GM18873 (cell line): ENCODE data around the gene GXYLT2.

ENCODE experiments used
- ATAC-seq: cut with Tn5 transposase; IDR thresholded peaks from one replicate; pipeline ENCODE4 v1.9.1; 2021; ENCODE audit warnings: mild to moderate bottlenecking, moderate library complexity, moderate number of reproducible peaks; ENCODE audit not compliant: unreplicated experiment, low FRiP score

GXYLT2 gene

GRCh38 chr3:72887705-72888545 is at the start of gene GXYLT2:
Gene GXYLT2 (plus strand): TSS chr3:72888046. CDS start chr3:72888234, 188 bp downstream.
- ATAC-seq, result no peak

- no peak for ATAC-seq
Measured at GRCh38 chr3:72839057-72839456, 48.8 kb upstream of the GXYLT2 start.

GRCh38 chr3:72844436-72844993 is 43.3 kb upstream of the GXYLT2 start:
- ATAC-seq, result no peak

- ATAC-seq, result no peak
Measured at GRCh38 chr3:72846166-72846565, 41.7 kb upstream of the GXYLT2 start.

GRCh38 chr3:72847282-72847681 is 40.6 kb upstream of the GXYLT2 start:
- no peak for ATAC-seq

DNA sequence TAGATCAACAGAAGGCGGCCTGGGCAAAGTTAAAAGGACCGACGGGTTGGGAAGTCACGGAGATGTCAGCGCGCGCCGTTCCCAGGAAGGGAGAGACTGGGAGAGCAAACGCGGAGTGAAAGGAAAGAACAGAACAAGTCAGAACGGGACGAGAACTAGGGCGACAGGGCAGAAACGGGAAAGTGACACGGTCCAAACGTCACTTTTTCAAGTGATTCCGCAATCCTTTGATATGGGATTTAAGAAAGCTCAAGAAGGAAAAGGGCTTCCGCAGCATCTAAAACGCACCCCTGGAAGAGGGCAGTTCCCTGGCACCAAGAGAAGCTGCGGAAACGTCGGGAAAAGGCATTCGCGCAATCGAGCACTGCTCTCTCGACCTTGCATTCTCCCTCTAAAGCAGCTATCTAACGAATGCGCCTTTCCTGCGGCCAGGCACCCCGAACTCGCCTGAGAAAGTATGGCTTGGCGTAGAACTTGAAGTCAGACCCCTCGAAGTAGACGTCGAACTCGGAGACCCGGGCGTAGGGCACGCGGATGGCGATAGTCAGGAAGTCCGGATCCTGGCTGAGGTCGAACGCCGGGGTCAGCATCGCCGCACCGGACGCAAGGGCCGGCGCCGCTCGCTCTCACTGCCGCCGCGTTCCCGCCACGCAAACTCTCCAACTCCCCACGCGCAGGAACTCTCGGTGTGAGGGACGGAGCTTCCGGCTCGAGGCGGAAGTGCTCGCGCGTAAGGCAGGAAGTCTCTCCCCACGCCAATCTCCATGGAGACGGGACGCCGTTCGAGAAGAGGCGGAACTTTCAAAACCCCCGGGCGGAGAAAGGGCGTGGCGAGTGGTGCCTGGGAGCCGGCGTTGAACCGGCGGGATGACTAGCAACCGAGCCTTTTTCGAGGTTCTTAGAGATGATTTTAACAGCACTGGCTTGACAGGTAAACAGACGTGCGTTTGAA is 39.8 kb upstream of the GXYLT2 start, which contains the start of gene SHQ1:
SHQ1 (minus strand) TSS at position 695 of the 952 bp plus-strand sequence; CDS start at position 590, 105 bp downstream.
- peak; percentile 93 for ATAC-seq

GRCh38 chr3:72848703-72849081 is 39.2 kb upstream of the GXYLT2 start:
- peak; percentile 26 for ATAC-seq

GRCh38 chr3:72855001-72855400 is 32.8 kb upstream of the GXYLT2 start:
- ATAC-seq, result no peak

- ATAC-seq, result no peak
Measured at GRCh38 chr3:72860053-72860452, 27.8 kb upstream of the GXYLT2 start.

DNA sequence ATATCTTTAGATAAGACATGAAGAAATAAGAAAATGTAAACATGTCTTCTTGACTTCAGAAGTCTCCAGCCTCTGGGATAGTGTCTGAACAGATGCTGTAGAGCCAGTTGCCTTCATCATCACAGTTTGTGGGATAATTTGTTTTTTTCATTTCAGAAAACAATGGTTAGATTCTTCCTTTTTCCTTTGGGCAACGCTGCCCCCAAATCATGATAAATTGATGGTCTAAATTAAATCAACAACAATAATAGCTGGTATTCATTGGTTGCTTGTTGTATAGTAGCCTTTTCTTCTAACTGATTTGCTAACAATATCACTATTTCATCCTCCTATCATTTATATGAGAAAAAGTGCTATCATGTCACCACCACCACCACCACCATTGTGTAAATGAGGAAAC is 27.0 kb upstream of the GXYLT2 start:
- no peak for ATAC-seq

- no peak for ATAC-seq
Measured at GRCh38 chr3:72862314-72863090, 25.3 kb upstream of the GXYLT2 start.

DNA sequence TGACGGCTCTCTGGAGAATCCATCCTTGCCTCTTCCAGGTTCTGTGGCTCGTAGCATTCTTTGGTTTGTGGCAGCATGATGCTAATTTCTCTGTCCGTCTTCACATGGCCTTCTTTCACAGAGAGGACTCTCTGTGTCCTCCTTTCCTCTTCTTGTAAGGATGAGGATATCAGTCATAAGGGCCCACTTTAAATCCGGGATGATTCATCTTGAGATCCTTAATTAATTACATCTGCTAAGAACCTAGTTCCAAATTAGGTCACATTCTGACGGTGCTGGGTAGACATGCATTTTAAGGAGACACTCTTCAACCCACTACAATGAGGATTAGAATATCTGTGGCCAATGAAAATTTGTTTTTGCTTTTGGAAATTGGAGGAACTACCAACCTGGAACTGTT is 15.7 kb upstream of the GXYLT2 start:
- ATAC-seq, result no peak

DNA sequence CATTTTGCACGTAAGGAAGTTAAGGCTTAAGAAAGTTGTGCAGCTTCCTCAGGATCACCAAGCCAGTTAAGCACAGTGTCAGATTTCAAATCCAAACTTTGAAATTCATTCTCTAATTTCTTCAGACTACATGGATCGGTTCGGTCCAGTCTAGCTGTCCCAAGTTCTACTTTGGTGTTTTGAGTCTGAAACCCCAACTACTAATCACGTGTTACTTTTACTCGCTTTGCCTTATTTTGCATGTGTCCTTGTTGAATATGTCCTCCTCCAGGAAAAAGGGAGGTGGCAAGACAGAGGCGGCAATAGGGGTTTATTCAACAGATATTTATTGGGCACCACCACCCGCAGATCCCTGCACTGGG is 522 bp upstream of the GXYLT2 start:
- no peak for ATAC-seq

- no peak for ATAC-seq
Measured at GRCh38 chr3:72888546-72889309, 882 bp downstream of the GXYLT2 start.

DNA sequence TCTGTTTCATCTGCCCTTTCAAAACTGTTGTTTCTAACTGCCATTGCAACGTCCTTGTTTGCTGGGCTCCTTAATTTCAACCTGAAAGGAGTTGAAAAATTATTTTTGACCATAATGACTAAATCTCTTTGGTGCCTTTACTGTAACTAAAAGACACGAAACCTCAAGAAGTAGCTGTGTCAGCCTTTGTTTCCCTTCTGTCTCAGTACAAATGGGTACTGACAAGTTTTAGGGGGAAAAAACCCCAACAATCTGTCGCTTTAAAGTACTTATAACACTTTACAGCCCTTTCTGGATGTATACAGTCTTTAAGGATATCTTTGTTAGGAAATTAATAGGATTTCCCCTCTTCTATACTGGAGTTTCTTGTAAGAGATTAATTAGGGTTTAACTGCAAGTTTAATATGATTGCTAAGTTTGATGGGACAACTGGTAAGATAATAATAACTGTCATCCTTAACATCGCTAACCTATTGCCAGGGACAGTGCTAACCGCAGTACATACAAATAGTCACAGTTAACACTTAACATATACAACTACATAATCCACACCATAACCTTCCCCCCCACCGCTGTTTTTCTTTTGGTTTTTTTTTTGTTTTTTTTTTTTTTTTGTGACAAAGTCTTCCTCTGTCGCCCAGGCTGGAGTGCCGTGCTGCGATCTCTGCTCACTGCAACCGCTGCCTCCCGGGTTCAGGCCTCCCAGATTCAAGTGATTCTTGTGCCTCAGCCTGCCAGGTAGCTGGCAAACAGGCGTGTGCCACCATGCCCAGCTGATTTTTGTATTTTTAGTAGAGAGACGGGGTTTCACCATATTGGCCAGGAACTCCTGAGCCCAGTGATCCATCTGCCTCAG is 1.7 kb downstream of the GXYLT2 start:
- no peak for ATAC-seq

GRCh38 chr3:72890166-72890925 is 2.5 kb downstream of the GXYLT2 start:
- no peak for ATAC-seq

GRCh38 chr3:72891053-72891855 is 3.4 kb downstream of the GXYLT2 start:
- ATAC-seq, result no peak
